GM20000 (cell line): ENCODE results near the gene EIF4H.

Experiments
- DNase-seq: peaks from one replicate; pipeline ENCODE4 v3.0.0; 2012; ENCODE audit warnings: low spot score
- TF ChIP-seq, protein P1 (sequence below): IDR thresholded peaks from 2 replicates; pipeline ENCODE4 v1.5.1; 2012; ENCODE audit warnings: mild to moderate bottlenecking, control low read depth; ENCODE audit errors: extremely low read depth, missing control alignments

EIF4H gene

DNA sequence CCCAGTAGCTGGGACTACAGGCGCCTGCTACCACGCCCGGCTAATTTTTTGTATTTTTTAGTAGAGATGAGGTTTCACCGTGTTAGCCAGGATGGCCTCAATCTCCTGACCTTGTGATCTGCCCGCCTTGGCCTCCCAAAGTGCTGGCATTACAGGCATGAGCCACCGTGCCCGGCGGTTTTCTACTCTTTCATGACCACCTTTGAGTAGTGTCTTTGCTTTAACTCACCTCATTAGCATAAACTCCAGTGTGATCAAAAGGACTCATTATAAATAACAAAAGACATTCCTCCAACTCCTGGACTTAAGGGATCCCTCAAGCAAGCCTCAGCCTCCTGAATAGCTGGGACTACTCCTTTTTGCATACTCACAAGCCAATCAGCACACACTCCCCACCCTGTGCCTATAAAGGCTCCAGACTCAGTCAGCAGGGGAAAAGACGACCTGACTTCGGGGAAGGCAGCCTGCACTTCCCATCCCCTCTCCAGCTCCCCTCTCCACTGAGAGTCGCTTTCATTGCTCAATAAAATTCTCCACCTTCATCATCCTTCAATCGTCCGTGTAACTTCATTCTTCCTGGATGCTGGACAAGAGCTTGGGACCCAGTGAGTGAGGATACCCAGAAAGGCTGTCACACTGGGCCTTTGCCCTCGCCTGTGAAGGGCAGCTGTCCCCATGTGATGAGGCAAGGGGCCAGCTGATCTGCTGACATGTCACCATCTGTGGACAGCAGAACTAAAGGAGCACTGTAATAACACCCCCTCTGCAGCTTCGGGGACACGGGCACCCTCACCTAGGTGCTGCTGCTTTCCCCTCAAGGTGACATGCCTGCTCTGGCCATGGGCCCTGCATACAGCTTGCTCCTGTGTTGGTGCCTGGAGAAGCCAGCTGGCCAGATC is 35.0 kb upstream of the EIF4H start:
- DNase-seq: no peak
- TF ChIP-seq, protein P1, sequence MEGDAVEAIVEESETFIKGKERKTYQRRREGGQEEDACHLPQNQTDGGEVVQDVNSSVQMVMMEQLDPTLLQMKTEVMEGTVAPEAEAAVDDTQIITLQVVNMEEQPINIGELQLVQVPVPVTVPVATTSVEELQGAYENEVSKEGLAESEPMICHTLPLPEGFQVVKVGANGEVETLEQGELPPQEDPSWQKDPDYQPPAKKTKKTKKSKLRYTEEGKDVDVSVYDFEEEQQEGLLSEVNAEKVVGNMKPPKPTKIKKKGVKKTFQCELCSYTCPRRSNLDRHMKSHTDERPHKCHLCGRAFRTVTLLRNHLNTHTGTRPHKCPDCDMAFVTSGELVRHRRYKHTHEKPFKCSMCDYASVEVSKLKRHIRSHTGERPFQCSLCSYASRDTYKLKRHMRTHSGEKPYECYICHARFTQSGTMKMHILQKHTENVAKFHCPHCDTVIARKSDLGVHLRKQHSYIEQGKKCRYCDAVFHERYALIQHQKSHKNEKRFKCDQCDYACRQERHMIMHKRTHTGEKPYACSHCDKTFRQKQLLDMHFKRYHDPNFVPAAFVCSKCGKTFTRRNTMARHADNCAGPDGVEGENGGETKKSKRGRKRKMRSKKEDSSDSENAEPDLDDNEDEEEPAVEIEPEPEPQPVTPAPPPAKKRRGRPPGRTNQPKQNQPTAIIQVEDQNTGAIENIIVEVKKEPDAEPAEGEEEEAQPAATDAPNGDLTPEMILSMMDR: no peak

DNA sequence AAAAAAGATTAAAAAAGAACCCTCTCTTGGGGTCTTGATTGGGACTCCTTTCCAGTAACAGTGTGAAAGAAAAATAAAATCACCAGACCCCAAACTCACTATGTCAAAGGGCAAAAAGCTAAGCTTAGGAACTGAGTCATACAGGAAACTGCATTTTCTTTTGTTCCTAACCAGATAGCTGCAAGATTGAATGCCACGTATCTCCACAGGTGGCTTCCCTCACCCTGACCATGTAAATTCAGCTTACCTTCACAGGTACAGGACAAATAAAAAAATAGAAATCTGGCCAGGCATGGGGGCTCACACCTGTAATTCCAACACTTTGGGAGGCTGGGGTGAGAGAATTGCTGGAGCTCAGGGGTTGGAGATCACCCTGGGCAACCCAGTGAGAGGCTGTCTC is 32.5 kb upstream of the EIF4H start:
- TF ChIP-seq, protein P1: no peak
- DNase-seq: no peak

DNA sequence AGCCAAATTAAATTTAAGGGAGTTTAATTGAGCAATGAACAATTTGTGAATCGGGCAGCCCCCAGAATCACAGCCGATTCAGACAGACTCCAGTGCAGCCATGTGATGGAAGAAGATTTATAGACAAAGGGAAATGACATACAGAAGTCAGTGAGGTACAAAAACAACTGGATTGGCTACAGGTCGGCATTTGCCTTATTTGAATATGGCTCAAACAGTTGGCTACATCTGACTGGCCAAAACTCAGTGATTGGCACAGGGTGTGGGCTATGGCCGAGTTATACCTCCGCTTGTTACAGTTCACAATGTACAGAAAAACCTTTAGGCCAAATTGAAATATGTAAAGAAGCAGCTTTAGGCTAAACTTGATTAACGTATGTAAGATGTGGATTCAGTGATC is 30.8 kb upstream of the EIF4H start:
- no peak for DNase-seq
- TF ChIP-seq, protein P1: no peak

DNA sequence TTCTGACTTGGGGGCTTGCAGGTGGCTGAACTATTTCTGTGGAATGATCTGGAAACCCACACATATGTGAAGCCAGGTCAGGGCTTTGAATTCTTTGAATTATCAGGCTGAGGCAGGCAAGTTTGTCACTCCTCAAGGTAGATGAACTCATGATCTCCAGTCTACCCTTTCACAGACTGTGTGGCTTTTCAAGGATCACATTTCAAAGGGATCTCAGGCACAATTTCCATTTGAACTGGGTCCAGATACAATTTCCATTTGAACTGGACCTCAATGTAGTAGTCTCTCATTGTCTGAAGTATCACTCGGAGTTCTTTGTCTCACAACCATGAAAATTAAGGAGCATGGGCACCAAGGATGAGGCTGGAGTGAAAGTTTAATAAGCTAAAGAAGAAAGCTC is 25.7 kb upstream of the EIF4H start:
- TF ChIP-seq, protein P1: no peak
- no peak for DNase-seq

DNA sequence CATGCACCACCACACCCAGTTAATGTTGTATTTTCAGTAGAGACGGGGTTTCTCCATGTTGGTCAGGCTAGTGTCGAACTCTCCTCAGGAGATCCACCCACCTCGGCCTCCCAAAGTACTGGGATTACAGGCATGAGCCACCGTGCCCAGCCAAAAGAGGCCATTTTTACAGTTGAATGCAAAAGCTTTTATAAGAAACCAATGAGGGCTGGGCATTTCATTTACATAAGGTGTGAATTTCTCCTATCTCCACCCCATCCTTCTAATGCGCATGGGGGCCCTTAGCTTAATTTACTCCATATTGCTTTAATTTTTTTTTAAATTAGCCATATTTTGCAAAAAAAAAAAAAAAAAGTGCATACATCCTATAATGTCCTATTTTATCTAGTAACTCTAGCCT is 25.1 kb upstream of the EIF4H start:
- TF ChIP-seq, protein P1: no peak

DNA sequence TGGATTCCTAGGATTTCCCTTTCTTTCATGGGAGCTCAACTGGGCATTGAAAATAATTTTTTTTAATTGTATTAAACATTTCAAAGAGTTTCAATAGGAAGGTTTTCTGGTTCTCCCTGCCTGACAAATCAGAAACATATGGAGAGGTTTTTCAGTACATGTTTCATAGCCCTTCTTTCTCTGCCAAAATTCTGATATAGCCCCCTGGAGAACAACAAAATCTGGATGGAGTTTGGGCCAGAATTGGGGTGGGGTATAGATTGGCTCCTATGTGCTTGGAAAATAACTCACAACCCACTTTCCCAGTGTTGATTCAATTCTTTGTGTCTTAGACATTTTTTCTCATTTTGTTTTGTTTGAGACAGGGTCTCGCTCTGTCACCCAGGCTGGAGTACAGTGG is 24.6 kb upstream of the EIF4H start:
- no peak for DNase-seq

More for the DNA sequence above, 25.1 kb upstream of the EIF4H start:
- no peak for DNase-seq

DNA sequence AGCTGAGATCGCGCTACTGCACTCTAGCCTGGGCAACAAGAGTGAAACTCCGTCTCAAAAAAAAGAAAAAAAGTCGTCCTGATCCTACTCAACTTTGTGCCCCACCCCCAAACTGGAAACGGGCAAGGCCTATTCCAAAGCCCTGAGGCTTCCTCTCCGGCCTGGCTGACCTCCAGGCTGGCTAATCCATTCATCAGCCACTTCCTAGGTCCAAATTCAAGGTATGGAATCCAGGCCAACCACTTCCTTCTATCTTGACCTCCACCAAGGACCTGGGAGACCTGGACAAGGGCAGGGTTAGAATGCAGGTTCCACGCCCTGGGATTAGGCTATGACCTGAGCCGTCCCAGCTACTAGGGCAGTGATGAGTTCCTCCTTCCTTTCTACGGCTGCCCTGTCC is 20.4 kb upstream of the EIF4H start:
- DNase-seq: no peak
- TF ChIP-seq, protein P1: no peak

More for the DNA sequence above, 24.6 kb upstream of the EIF4H start:
- TF ChIP-seq, protein P1: no peak
